GM12878 (cell line): ENCODE measurements around the gene FOXI1.

Experiments used
- CHD2 ChIP-seq: IDR thresholded peaks from 2 replicates; pipeline ENCODE4 v1.6.1; 2011; ENCODE audit warnings: low read depth, low read length, improper control_type of control experiment, borderline replicate concordance
- ESRRA ChIP-seq: IDR thresholded peaks from 2 replicates; pipeline ENCODE4 v1.6.1; 2012; ENCODE audit warnings: mild to moderate bottlenecking, low read length, improper control_type of control experiment
- FOXM1 ChIP-seq: IDR thresholded peaks from 2 replicates; pipeline ENCODE4 v1.6.1; 2012; ENCODE audit warnings: low read depth, mild to moderate bottlenecking, inconsistent platforms, low read length, moderate library complexity
- HSF1 ChIP-seq: fragments of 150-350 bp; IDR thresholded peaks from 2 replicates; pipeline ENCODE4 v1.6.1; 2014; ENCODE audit warnings: mild to moderate bottlenecking, low read depth, low read length
- MXI1 ChIP-seq: fragments of 150-350 bp; IDR thresholded peaks from 2 replicates; pipeline ENCODE4 v1.6.1; 2011; ENCODE audit warnings: low read depth, mild to moderate bottlenecking, inconsistent platforms, low read length, improper control_type of control experiment

- TF ChIP-seq CHD2 (no peak), MXI1 (no peak), HSF1 (no peak), ESRRA (no peak), FOXM1 (no peak)
These were observed 14.9 kb downstream of the FOXI1 start for GRCh38 chr5:170120576-170120975.
